Ovary (tissue), 3 donors: ENCODE results near the gene SMCP.

ENCODE experiments used
- EP300 ChIP-seq: sonication (generic); formaldehyde crosslinking; IDR thresholded peaks from one replicate; pipeline ENCODE4 v1.6.1; 2017; ENCODE audit warnings: antibody characterized with exemption
- POLR2A ChIP-seq: fragments of 450-650 bp; IDR thresholded peaks from one replicate; pipeline ENCODE4 v1.6.1; 2017; ENCODE audit warnings: antibody characterized with exemption, mild to moderate bottlenecking, moderate library complexity
- TF ChIP-seq, protein P1 (sequence below), 3 donors: fragments of 450-650 bp in 2 of 3; fragments of 200-600 bp in 1 of 3; IDR thresholded peaks; one replicate each; pipeline versions ENCODE4 v1.5.1 to v1.8.0; 2016 to 2022; ENCODE audit warnings: antibody characterized with exemption in 3 of 3, mild to moderate bottlenecking in 1 of 3
- donor health status: DM: no; HTN: no; CAD: no.

DNA sequence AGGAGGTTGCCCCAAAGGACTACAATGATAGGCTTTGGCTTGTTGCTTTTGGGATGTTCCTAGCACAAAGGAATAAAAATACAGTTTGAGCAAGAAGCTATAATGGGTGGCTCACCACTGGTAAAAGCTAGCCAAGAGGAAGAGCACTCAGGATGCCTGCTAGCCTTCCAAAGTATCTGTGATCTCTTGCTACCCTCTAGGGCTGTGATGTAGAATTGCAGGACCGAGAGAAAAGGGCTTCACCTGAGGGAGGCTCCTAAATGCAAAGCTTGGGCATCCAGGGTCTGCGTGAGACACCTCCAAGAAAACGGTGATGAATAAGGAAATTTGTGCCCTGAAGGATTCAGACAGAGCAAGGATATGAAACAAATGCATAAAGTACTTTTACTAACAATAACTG, 48.0 kb downstream of the SMCP start:
- TF ChIP-seq, protein P1, sequence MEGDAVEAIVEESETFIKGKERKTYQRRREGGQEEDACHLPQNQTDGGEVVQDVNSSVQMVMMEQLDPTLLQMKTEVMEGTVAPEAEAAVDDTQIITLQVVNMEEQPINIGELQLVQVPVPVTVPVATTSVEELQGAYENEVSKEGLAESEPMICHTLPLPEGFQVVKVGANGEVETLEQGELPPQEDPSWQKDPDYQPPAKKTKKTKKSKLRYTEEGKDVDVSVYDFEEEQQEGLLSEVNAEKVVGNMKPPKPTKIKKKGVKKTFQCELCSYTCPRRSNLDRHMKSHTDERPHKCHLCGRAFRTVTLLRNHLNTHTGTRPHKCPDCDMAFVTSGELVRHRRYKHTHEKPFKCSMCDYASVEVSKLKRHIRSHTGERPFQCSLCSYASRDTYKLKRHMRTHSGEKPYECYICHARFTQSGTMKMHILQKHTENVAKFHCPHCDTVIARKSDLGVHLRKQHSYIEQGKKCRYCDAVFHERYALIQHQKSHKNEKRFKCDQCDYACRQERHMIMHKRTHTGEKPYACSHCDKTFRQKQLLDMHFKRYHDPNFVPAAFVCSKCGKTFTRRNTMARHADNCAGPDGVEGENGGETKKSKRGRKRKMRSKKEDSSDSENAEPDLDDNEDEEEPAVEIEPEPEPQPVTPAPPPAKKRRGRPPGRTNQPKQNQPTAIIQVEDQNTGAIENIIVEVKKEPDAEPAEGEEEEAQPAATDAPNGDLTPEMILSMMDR (IDR thresholded peaks at IDR 0.05) = no peak
- TF ChIP-seq POLR2A (no peak), EP300 (no peak)
